PC-3 (cell line): Measurements from ENCODE around the gene PDXK. TPM values are rescaled to one million over a fixed set of nuclear protein-coding genes. Genes with fewer than 3 reads are reported as not detected.

ENCODE experiments used
- ATAC-seq: fragments of 200-7000 bp; cut with Tn5 transposase; 2 replicates; pipeline ENCODE4 v1.9.1; 2020; ENCODE audit warnings: mild to moderate bottlenecking, moderate library complexity
- BruUV-seq: library from RNA; stranded (reverse); fragments of 400-500 nt; replicated peaks from 2 replicates; lab custom pipeline; 2021; lab: Mats Ljungman, UMichigan
- CTCF ChIA-PET: fragments of 300-600 bp; sonication (Branson Sonifier 250); formaldehyde crosslinking; loops from one replicate; lab custom pipeline; 2022; ENCODE audit warnings: antibody characterized with exemption; lab: Charles Lee
- POLR2A ChIA-PET: fragments of 300-600 bp; sonication (Branson Sonifier 250); formaldehyde crosslinking; loops from one replicate; lab custom pipeline; 2022; ENCODE audit warnings: antibody characterized with exemption; ENCODE audit not compliant: unreplicated experiment; lab: Charles Lee
- DNase-seq: peaks from one replicate; pipeline ENCODE4 v3.0.0-alpha.2; 2015
- H2AFZ ChIP-seq: fragments of 300-600 bp; sonication (generic); 2 replicates; pipeline ENCODE4 v1.6.0; 2016; ENCODE audit warnings: antibody characterized with exemption, low read length
- H3F3A ChIP-seq: fragments of 300-600 bp; sonication (generic); one replicate; pipeline ENCODE4 v1.6.0; 2017; ENCODE audit warnings: antibody characterized with exemption, low read length, control low read depth, mild to moderate bottlenecking; ENCODE audit not compliant: unreplicated experiment
- H3K27ac ChIP-seq: fragments of 300-600 bp; sonication (generic); 2 replicates; pipeline ENCODE4 v1.5.1; 2016; ENCODE audit warnings: mild to moderate bottlenecking, low read length
- H3K27me3 ChIP-seq: fragments of 300-600 bp; sonication (generic); 2 replicates; pipeline ENCODE4 v1.6.1; 2016; ENCODE audit warnings: low read length, mixed read lengths
- H3K36me3 ChIP-seq: fragments of 300-600 bp; sonication (generic); 2 replicates; pipeline ENCODE4 v1.6.1; 2016; ENCODE audit warnings: low read depth, mixed run types, low read length, mixed read lengths
- H3K4me1 ChIP-seq: fragments of 300-600 bp; sonication (generic); 2 replicates; pipeline ENCODE4 v1.5.1; 2016; ENCODE audit warnings: low read length; ENCODE audit not compliant: insufficient read depth
- H3K4me2 ChIP-seq: fragments of 300-600 bp; sonication (generic); 2 replicates; pipeline ENCODE4 v1.6.0; 2016; ENCODE audit warnings: low read length
- H3K4me3 ChIP-seq: fragments of 300-600 bp; sonication (generic); 2 replicates; pipeline ENCODE4 v1.5.1; 2016; ENCODE audit warnings: mild to moderate bottlenecking, low read length, mixed read lengths
- H3K79me2 ChIP-seq: fragments of 300-600 bp; sonication (generic); 2 replicates; pipeline ENCODE4 v1.6.1; 2017; ENCODE audit warnings: low read length, mixed read lengths
- H3K9ac ChIP-seq: fragments of 300-600 bp; sonication (generic); 2 replicates; pipeline ENCODE4 v1.6.0; 2016; ENCODE audit warnings: mild to moderate bottlenecking, low read length
- H3K9me2 ChIP-seq: fragments of 300-600 bp; sonication (generic); replicated peaks from 2 replicates; pipeline ENCODE4 v1.6.1; 2016; ENCODE audit warnings: mixed run types, low read length, mixed read lengths
- H3K9me3 ChIP-seq: fragments of 300-600 bp; sonication (generic); 2 replicates; pipeline ENCODE4 v1.6.1; 2016; ENCODE audit warnings: low read length, mixed read lengths
- H4K20me1 ChIP-seq: fragments of 300-600 bp; sonication (generic); 2 replicates; pipeline ENCODE4 v1.6.1; 2016; ENCODE audit warnings: low read length, mixed read lengths
- EZH2 ChIP-seq: fragments of 300-600 bp; sonication (generic); IDR thresholded peaks from one replicate; pipeline ENCODE4 v1.6.1; 2017; ENCODE audit warnings: antibody characterized with exemption, mild to moderate bottlenecking, low read length; ENCODE audit not compliant: unreplicated experiment
- EZH2phosphoT487 ChIP-seq: fragments of 300-600 bp; sonication (generic); IDR thresholded peaks from 2 replicates; pipeline ENCODE4 v1.6.1; 2018; ENCODE audit warnings: mild to moderate bottlenecking, antibody characterized with exemption, low read length, borderline replicate concordance
- intact Hi-C: fragments of 100-400 bp; cut with micrococcal nuclease; formaldehyde crosslinking; loops from 2 replicates; pipeline ENCODE4 v1.9.0; 2023
- total RNA-seq: library from RNA; depleted of rRNA; stranded (reverse); fragments of >200 nt; gene quantifications from 2 replicates; pipeline ENCODE4 v1.2.3, GENCODE V29; 2014
- TF ChIP-seq, protein P1 (sequence below): fragments of 300-600 bp; sonication (generic); conservative IDR thresholded peaks from 2 replicates; pipeline ENCODE4 v1.5.1; 2017; ENCODE audit warnings: antibody characterized with exemption, low read depth, mild to moderate bottlenecking, low read length

Gene PDXK
- total RNA-seq, 1 experiment from 2014 or later, result 464 TPM

DNA sequence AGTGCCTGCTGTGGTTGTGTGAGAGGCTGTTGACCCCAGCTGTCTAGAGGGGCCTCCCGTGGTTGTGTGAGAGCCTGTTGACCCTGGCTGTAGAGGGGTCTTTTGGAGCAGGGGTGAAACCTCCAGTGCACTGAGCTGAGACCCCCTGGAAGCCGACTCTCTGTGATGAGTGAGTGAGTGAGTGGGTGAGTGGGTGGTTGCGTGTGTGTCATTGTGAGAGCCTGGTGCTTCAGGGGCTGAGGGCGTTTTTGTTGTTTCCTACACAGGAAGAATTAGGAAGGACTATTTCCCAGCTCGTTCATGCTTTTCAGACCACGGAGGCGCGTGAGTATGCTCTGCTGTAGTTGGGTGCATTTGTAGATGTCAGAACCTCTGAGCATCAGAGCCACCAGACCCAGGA lies 73.5 kb downstream of the PDXK start:
- no peaks in the 10 kb centered on the region for H3K9me2 ChIP-seq
- peaks cover 70% of the 10 kb centered on the region for H3K79me2 ChIP-seq
- no peaks in the 10 kb centered on the region for H3K27me3 ChIP-seq
- H4K20me1 ChIP-seq, result peaks cover 33% of the 10 kb centered on the region
- CTCF ChIA-PET, result no interaction called here
- no peaks in the 10 kb centered on the region for H3F3A ChIP-seq
- DNase-seq (no peak), ATAC-seq (no peak)
- H2AFZ ChIP-seq, result no peak overlapping the region
- no peak for TF ChIP-seq EZH2phosphoT487
- TF ChIP-seq, protein P1, sequence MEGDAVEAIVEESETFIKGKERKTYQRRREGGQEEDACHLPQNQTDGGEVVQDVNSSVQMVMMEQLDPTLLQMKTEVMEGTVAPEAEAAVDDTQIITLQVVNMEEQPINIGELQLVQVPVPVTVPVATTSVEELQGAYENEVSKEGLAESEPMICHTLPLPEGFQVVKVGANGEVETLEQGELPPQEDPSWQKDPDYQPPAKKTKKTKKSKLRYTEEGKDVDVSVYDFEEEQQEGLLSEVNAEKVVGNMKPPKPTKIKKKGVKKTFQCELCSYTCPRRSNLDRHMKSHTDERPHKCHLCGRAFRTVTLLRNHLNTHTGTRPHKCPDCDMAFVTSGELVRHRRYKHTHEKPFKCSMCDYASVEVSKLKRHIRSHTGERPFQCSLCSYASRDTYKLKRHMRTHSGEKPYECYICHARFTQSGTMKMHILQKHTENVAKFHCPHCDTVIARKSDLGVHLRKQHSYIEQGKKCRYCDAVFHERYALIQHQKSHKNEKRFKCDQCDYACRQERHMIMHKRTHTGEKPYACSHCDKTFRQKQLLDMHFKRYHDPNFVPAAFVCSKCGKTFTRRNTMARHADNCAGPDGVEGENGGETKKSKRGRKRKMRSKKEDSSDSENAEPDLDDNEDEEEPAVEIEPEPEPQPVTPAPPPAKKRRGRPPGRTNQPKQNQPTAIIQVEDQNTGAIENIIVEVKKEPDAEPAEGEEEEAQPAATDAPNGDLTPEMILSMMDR, result no peak
- no peak for TF ChIP-seq EZH2
- H3K4me1 ChIP-seq, result peaks cover 9% of the 10 kb centered on the region
- no peak overlapping the region for H3K4me3 ChIP-seq
- POLR2A ChIA-PET, result interaction anchor here (0.6 kb wide), 1 partner anchor 14 kb away, joined by 4 read pairs; no protein-coding TSS in a partner anchor
- H3K4me2 ChIP-seq, result no peak overlapping the region
- no TSS peak for BruUV-seq
- H3K27ac ChIP-seq, result no peak overlapping the region
- intact Hi-C loops, result no loop called here
- peaks cover 66% of the 10 kb centered on the region for H3K36me3 ChIP-seq
- no peak overlapping the region for H3K9ac ChIP-seq
- no peaks in the 10 kb centered on the region for H3K9me3 ChIP-seq

DNA sequence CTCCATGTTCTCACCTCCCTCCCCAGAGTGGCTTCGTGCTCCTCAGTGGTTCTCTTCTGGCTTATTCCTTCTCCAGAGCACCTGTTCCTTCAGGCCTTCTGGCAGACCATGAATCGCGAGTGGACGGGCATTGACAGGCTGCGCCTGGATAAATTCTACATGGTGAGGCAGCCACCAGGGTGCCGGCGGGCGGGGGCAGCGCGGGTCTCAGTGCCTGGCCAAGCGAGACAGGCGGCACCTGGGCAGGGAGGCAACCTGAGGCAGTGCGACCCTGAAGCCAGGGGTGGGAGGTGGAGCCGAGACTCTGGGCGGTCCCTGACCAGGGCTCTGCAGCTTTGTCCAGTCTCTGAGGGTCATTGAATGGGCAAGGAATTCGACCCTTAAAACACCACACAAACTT lies 74.3 kb downstream of the PDXK start:
- Histone ChIP-seq H3K4me1 (peaks cover 9% of the 10 kb centered on the region), H3F3A (no peaks in the 10 kb centered on the region), H3K4me3 (no peak overlapping the region), H3K9me3 (no peaks in the 10 kb centered on the region), H3K9me2 (no peaks in the 10 kb centered on the region), H2AFZ (no peak overlapping the region), H3K4me2 (no peak overlapping the region), H3K79me2 (peaks cover 70% of the 10 kb centered on the region), H3K27ac (no peak overlapping the region), H3K36me3 (peaks cover 74% of the 10 kb centered on the region), H4K20me1 (peaks cover 33% of the 10 kb centered on the region), H3K27me3 (no peaks in the 10 kb centered on the region), H3K9ac (no peak overlapping the region)
- TF ChIP-seq EZH2 (no peak), EZH2phosphoT487 (no peak)
- TF ChIP-seq, protein P1, result no peak
- ChIA-PET POLR2A (no interaction called here), CTCF (no interaction called here)
- no peak for DNase-seq
- no TSS peak for BruUV-seq
- intact Hi-C loops, result no loop called here
- no peak for ATAC-seq

GRCh38 chr21:43794311-43794710 lies 75.4 kb downstream of the PDXK start:
- ChIA-PET CTCF (no interaction called here), POLR2A (no interaction called here)

More at GRCh38 chr21:43794311-43794710, 75.4 kb downstream of the PDXK start:
- no peak overlapping the region for H3K27ac ChIP-seq
- H3K9ac ChIP-seq, result no peak overlapping the region
- H3K79me2 ChIP-seq, result peaks cover 70% of the 10 kb centered on the region
- DNase-seq, result no peak
- BruUV-seq, result no TSS peak
- peaks cover 84% of the 10 kb centered on the region for H3K36me3 ChIP-seq
- H3K27me3 ChIP-seq, result no peaks in the 10 kb centered on the region
- no peak overlapping the region for H3K4me2 ChIP-seq
- TF ChIP-seq EZH2phosphoT487 (no peak), EZH2 (no peak)
- TF ChIP-seq, protein P1, result no peak
- H3F3A ChIP-seq, result no peaks in the 10 kb centered on the region
- peaks cover 33% of the 10 kb centered on the region for H4K20me1 ChIP-seq
- no peaks in the 10 kb centered on the region for H3K9me3 ChIP-seq
- no peak overlapping the region for H3K4me3 ChIP-seq
- H2AFZ ChIP-seq, result no peak overlapping the region
- intact Hi-C loops, result no loop called here
- peaks cover 9% of the 10 kb centered on the region for H3K4me1 ChIP-seq
- ATAC-seq, result no peak
- no peaks in the 10 kb centered on the region for H3K9me2 ChIP-seq
